A549 (cell line): ENCODE data around the gene SPSB1.
A peak's percentile ranks its signal among the peaks of the same experiment; 100 is the strongest.

ENCODE experiments used
- CEBPB ChIP-seq, 2 experiments: fragments of >200 bp in 1 of 2; sonication (Bioruptor Twin) in 1 of 2; formaldehyde crosslinking in 1 of 2; IDR thresholded peaks; 2 replicates each; pipeline ENCODE4 v1.6.1; 2012 to 2016
- EP300 ChIP-seq, 2 experiments: fragments of >200 bp; sonication (Bioruptor Twin); formaldehyde crosslinking; IDR thresholded peaks; 2 replicates in 1 of 2; 3 replicates in 1 of 2; pipeline ENCODE4 v1.6.1; 2016 to 2017
- HDAC2 ChIP-seq: fragments of 200-600 bp; sonication (generic); IDR thresholded peaks from 2 replicates; pipeline ENCODE4 v1.6.1; 2016
- JUNB ChIP-seq: fragments of >200 bp; sonication (Bioruptor Twin); formaldehyde crosslinking; IDR thresholded peaks from 2 replicates; pipeline ENCODE4 v1.6.1; 2016
- KDM1A ChIP-seq: fragments of 200-600 bp; sonication (generic); IDR thresholded peaks from 2 replicates; pipeline ENCODE4 v1.6.1; 2016; ENCODE audit warnings: low read depth, mild to moderate bottlenecking
- MYC ChIP-seq: IDR thresholded peaks from 2 replicates; pipeline ENCODE4 v1.6.1; 2012; ENCODE audit warnings: mild to moderate bottlenecking, inconsistent platforms, low read length, improper control_type of control experiment, borderline replicate concordance
- POLR2A ChIP-seq: IDR thresholded peaks from 2 replicates; pipeline ENCODE4 v1.6.1; 2012; ENCODE audit warnings: mild to moderate bottlenecking, low read length
- RAD21 ChIP-seq, 2 experiments: fragments of >200 bp in 1 of 2; sonication (Bioruptor Twin) in 1 of 2; formaldehyde crosslinking in 1 of 2; IDR thresholded peaks in 1 of 2; conservative IDR thresholded peaks in 1 of 2; 2 replicates in 1 of 2; 3 replicates in 1 of 2; pipeline ENCODE4 v1.6.1; 2012 to 2018; ENCODE audit warnings: inconsistent platforms in 1 of 2
- RFX5 ChIP-seq: fragments of 450-650 bp; IDR thresholded peaks from 2 replicates; pipeline ENCODE4 v1.7.1; 2014; ENCODE audit warnings: antibody characterized with exemption, mild to moderate bottlenecking, moderate library complexity
- ZFP36 ChIP-seq: fragments of 450-650 bp; IDR thresholded peaks from 2 replicates; pipeline ENCODE4 v1.6.1; 2014; ENCODE audit warnings: borderline replicate concordance; ENCODE audit not compliant: partially characterized antibody
- TF ChIP-seq, protein P1 (sequence below): fragments of >200 bp; sonication (Bioruptor Twin); formaldehyde crosslinking; IDR thresholded peaks from 3 replicates; pipeline ENCODE4 v1.5.1; 2016
- TF ChIP-seq, protein P2 (sequence below): fragments of 150-350 bp; IDR thresholded peaks from 2 replicates; pipeline ENCODE4 v1.6.1; 2014; ENCODE audit warnings: low read depth, mild to moderate bottlenecking, low read length

GRCh38 chr1:9302745-9303524, 10.2 kb downstream of the SPSB1 start:
- TF ChIP-seq RAD21 (conservative IDR thresholded peaks at IDR 0.05 in 1 of 2, IDR thresholded peaks at IDR 0.05 in 1 of 2) (no peak), MYC (no peak), CEBPB (IDR thresholded peaks at IDR 0.05) (no peak), ZFP36 (no peak), KDM1A (no peak), EP300 (IDR thresholded peaks at IDR 0.05) (no peak), HDAC2 (no peak), POLR2A (no peak), JUNB (0 out of 2 replicates have a peak, but pooled peaks have one; percentile 24), RFX5 (no peak)
- TF ChIP-seq, protein P1, sequence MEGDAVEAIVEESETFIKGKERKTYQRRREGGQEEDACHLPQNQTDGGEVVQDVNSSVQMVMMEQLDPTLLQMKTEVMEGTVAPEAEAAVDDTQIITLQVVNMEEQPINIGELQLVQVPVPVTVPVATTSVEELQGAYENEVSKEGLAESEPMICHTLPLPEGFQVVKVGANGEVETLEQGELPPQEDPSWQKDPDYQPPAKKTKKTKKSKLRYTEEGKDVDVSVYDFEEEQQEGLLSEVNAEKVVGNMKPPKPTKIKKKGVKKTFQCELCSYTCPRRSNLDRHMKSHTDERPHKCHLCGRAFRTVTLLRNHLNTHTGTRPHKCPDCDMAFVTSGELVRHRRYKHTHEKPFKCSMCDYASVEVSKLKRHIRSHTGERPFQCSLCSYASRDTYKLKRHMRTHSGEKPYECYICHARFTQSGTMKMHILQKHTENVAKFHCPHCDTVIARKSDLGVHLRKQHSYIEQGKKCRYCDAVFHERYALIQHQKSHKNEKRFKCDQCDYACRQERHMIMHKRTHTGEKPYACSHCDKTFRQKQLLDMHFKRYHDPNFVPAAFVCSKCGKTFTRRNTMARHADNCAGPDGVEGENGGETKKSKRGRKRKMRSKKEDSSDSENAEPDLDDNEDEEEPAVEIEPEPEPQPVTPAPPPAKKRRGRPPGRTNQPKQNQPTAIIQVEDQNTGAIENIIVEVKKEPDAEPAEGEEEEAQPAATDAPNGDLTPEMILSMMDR = no peak
- TF ChIP-seq, protein P2, sequence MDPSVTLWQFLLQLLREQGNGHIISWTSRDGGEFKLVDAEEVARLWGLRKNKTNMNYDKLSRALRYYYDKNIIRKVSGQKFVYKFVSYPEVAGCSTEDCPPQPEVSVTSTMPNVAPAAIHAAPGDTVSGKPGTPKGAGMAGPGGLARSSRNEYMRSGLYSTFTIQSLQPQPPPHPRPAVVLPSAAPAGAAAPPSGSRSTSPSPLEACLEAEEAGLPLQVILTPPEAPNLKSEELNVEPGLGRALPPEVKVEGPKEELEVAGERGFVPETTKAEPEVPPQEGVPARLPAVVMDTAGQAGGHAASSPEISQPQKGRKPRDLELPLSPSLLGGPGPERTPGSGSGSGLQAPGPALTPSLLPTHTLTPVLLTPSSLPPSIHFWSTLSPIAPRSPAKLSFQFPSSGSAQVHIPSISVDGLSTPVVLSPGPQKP = no peak
